Measurements from ENCODE around the gene DHX29.
"Not testable (repeated sequence)": the region's sequence is repeated elsewhere in the genome, so short reads cannot be mapped to it uniquely, and the experiment has no call there.

Gene DHX29, protein sequence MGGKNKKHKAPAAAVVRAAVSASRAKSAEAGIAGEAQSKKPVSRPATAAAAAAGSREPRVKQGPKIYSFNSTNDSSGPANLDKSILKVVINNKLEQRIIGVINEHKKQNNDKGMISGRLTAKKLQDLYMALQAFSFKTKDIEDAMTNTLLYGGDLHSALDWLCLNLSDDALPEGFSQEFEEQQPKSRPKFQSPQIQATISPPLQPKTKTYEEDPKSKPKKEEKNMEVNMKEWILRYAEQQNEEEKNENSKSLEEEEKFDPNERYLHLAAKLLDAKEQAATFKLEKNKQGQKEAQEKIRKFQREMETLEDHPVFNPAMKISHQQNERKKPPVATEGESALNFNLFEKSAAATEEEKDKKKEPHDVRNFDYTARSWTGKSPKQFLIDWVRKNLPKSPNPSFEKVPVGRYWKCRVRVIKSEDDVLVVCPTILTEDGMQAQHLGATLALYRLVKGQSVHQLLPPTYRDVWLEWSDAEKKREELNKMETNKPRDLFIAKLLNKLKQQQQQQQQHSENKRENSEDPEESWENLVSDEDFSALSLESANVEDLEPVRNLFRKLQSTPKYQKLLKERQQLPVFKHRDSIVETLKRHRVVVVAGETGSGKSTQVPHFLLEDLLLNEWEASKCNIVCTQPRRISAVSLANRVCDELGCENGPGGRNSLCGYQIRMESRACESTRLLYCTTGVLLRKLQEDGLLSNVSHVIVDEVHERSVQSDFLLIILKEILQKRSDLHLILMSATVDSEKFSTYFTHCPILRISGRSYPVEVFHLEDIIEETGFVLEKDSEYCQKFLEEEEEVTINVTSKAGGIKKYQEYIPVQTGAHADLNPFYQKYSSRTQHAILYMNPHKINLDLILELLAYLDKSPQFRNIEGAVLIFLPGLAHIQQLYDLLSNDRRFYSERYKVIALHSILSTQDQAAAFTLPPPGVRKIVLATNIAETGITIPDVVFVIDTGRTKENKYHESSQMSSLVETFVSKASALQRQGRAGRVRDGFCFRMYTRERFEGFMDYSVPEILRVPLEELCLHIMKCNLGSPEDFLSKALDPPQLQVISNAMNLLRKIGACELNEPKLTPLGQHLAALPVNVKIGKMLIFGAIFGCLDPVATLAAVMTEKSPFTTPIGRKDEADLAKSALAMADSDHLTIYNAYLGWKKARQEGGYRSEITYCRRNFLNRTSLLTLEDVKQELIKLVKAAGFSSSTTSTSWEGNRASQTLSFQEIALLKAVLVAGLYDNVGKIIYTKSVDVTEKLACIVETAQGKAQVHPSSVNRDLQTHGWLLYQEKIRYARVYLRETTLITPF (N-terminal part only)

DNA sequence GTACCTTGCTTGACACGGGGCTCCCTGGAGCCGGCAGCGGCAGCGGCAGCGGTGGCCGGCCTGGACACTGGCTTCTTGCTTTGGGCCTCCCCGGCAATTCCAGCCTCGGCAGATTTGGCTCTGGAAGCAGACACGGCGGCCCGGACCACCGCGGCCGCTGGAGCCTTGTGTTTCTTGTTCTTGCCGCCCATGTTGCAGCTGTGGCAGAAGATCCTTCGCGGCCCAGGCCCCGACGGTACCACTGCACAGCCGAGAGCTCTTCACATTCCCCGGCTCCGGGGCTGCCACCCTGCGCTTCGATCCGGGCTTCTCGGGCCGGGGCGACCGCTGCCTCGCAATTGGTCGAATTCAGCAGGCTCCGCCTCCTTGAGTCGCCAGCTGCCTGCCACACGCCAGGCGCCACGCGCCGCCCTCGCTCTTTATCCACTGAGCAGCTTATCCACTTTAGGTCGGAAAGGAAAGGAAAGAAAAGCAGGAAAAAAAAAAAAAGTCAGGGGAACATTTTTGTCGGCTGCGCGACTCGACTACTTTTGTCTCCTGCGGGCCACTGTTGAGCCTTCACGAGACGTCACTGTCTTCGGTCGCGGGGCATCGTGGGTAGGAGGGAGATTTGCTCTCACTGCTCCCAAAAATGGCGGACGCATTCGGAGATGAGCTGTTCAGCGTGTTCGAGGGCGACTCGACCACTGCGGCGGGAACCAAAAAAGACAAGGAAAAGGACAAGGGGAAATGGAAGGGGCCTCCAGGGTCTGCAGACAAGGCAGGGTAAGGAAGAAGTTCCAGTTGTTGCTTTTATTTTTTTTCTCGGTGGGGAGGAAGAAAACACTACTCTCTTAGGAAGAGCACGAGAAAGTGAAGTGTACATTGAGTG is at the start of gene DHX29, which contains the start of gene MTREX:
Gene DHX29 (minus strand): TSS at position 312 of the 871 bp plus-strand sequence. CDS start 121 bp downstream, at position 191.
Gene MTREX (plus strand): TSS at position 607 of the 871 bp plus-strand sequence. CDS start 25 bp downstream, at position 632.
- peak; percentile 95 for DNase-seq (ENCODE audit: low spot score)

DNA sequence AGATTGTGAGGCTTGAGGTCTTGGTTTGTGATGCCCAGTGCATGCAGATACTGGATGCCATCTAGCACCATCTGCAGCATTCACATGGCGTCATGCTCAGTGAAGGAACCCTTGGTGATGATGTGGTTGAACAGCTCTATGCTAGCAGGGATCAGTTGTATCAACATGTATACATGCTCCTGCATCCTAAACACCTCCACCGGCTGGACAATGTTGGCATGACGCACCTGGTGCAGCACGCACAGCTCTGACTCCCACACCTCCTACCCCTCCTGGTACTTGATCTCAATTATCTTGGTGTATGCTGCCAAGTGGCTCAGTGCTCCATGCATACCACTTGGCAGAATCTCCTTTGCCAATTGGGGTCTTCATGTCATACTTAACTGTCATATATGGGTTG is 49.4 kb upstream of the DHX29 start:
- no peak for DNase-seq (ENCODE audit: low spot score)

DNA sequence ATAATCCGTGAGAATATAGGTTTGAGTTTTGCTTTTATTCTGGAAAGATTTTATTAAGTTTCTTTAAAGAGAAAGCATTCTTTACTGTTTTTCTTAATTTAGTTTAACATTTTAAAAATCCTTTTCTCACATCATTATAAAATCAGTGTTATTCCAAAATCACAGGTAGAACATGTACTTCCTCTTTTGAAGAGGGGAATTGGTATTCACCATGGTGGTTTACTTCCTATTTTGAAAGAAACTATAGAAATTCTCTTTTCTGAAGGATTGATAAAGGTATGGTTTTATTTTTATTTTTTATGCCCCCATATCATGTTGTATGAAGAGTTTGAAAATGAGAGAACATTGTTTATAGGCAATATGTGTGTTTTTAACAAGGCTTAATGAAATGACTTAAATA is 43.3 kb upstream of the DHX29 start:
- no peak for DNase-seq (ENCODE audit: low spot score)

DNA sequence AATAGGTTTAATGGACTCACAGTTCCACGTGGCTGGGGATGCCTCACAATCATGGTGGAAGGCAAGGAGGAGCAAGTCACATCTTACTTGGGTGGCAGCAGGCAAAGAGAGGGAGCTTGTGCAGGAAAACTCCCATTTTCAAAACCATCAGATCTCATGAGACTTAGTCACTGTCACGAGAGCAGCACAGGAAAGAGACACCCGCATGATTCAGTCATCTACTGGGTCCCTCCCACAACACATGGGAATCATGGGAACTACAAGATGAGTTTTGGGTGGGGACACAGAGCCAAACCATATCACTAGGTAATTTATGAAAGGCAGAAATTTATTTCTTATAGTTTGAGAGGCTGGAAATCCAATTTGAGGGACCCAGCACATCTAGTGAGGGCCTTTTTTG is 40.3 kb upstream of the DHX29 start:
- DNase-seq (ENCODE audit: low spot score), result no peak

DNA sequence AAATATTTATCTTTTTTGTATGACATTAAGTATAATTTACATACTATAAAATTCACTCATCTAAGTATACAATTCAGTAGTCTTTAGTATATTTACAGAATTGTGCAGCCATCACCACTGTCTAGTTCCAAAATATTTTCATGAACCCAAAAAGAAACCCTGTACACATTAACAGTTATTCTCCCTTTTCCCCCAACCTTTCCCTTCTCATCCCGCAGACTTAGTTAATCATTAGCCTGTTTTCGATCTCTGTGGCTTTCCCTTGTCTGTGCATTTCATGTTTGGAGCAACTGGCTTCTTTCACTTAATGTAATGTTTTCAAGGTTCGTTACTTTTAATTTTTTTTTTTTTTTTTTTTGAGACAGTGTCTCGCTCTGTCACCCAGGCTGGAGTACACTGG is 37.8 kb upstream of the DHX29 start:
- DNase-seq (ENCODE audit: low spot score), result no peak

DNA sequence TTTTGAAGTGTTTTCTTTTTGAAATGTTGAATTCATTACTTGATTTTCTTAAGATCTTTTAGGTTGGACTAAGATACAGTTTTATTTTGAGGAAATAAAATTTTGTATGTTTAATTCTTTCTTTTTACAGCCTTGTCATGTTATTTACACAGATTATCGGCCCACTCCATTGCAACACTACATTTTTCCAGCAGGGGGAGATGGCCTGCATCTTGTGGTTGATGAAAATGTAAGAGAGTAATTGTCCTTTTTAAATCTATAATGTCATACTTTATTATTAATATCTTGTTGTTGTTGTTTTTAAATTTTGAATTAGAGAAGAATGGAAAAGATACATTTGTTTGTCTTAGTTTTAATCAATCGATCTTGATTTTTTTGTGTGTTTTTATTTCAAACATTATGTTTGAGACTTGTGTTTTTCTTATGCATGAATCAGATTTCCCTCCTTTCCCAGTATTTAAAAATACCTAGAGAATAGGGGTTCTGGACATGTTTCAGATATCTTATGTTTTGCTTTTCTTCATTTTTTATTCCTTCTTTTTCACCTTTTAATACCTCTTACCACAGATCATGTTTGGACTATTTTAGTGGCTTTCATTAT is 37.0 kb upstream of the DHX29 start:
- DNase-seq (ENCODE audit: low spot score), result peak; percentile 46

DNA sequence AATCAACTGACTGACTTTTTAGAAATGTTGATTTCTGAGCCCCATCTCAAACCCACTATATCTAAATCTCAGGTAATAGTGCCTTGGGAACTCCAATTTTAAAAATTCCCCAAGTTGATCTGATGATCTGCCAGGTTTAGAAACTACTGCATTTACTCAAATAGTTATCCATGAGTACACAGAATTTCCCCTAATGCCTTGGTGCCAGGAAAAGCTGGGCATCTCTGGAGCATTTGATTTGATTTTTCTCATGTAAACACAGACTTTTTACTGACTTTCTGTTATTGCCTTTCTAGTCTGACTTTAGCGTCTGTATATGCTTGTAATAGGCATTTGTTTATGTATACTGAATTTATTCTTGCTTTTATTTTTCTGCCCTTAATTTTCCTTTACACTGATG is 36.1 kb upstream of the DHX29 start:
- no peak for DNase-seq (ENCODE audit: low spot score)

DNA sequence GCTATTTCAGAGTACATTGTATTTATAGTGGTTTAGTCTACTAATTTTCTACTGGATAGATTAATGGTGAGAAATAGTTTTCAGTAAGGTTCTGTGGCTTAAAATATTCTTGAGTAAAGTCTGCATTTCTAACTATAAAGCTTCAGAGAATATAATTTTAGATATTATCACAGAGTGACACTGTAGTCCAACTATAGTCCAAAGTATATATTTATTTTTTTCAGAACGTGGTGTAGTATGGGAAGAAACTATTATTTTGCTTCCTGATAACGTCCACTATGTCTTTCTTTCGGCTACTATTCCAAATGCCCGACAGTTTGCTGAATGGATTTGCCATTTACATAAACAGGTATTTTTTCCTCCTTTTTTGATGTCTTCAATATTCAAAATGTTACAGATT is 35.6 kb upstream of the DHX29 start:
- DNase-seq (ENCODE audit: low spot score), result no peak

DNA sequence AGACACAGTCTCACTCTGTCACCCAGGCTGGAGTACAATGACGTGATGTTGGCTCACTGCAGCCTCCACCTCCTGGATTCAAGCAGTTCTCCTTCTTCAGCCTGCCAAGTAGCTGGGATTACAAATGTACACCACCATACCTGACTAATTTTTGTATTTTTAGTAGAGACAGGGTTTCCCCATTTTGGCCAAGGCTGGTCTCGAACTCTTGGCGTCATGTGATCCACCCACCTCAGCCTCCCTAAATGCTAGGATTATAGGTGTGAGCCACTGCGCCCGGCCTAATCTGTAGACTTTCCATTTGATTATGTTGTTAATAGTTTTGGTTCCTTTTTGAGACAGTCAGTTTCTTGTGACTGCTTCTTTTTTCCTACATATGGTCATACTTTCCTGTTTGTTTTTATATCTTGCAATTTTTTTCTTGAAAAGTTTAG is 31.3 kb upstream of the DHX29 start:
- no peak for DNase-seq (ENCODE audit: low spot score)

DNA sequence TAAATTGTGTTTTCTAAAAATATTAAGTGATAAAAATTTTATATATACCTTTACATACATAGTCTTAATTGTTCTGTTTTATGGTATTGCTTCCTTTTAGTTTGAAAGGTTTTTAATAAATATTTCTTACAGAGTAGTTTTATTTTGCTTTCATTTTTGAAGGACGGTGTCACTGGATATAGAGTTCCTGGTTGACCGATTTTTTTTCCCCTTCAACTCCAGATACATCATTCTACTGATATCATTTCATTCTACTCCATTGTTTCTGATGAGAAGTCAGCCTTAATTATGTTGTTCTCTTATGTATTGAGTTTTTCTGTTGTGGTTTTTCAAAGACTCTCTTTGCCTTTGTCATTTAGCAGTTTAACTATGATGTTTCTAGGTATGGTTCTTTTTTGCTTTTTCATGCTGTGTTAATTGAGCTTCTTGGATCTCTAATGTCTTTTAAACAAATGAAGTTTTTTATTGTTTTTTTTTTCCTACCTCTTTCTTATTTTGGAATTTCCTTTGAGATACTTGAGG is 30.7 kb upstream of the DHX29 start:
- no peak for DNase-seq (ENCODE audit: low spot score)

DNA sequence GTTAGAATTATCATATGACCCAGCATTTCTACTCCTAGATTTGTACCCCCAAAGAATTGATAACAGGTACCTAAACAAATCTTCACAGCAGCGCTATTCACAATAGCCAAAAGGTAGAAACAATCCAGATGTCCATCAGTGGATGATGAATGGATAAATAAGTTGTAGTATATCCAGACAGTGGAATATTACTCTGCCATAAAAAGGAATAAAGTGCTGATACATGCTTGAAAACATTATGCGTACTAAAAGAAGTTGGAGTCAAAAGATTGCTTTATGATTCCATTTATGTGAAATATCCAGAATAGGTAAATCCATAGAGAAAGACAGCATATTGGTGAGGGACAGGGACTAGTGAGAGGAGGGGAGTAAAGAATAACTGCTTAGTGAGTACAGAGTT is 26.3 kb upstream of the DHX29 start:
- no peak for DNase-seq (ENCODE audit: low spot score)

DNA sequence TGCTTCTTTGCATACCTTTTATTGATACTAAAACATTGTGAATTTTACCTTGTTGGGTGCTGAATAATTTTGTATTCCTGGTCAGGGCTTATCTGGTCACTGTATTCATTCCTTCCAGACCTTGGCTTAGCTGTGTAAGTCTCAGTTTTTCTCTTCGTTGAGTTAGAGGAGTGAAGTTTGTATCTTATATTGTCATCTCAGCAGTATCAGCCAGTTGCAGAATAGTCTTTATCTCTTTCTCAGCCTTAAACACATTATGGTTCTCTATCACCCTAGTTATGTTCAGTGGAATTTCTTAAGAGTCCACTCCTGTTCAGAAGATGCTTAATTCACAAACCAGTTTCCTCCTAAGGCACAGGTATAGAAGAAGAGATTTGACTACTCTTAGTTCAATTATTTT is 25.5 kb upstream of the DHX29 start:
- no peak for DNase-seq (ENCODE audit: low spot score)

DNA sequence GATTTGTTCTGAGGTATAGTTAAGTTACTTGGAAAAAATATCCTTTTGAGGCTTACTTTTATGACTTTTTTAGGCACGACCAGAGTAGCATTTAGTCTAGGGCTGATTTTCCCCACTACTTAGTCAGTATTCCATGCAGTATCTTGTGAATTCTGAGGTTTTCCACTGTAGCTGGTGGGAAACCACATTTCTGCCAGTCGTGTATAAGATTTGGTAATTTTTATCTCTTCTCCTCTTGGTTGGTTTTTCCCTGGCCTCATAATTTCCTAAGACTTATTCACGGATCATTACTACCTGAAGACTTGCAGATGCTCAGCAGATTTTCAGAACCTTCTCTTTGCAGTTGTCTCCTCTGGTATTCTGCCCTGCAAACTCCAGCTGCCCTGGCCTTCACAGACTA is 23.8 kb upstream of the DHX29 start:
- DNase-seq (ENCODE audit: low spot score), result no peak

DNA sequence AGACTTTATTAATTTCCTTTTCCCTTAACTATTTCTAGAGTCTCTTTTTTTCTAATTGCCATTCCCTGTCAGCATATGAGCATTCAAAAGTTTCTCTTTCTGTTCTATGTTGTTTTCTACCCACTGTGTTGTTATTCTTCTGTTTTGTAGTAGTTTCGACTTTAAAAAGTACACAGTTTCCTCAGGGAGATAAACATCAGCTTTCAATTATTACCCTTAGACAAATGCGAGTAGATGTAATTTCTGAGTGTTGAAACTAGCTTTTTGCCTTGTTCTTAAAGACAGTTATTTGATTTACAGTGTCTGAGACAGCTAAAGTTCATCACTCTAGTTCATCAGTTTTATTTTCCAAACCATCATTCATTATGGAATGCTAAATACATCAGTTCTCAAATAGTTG is 19.8 kb upstream of the DHX29 start:
- DNase-seq (ENCODE audit: low spot score), result no peak

DNA sequence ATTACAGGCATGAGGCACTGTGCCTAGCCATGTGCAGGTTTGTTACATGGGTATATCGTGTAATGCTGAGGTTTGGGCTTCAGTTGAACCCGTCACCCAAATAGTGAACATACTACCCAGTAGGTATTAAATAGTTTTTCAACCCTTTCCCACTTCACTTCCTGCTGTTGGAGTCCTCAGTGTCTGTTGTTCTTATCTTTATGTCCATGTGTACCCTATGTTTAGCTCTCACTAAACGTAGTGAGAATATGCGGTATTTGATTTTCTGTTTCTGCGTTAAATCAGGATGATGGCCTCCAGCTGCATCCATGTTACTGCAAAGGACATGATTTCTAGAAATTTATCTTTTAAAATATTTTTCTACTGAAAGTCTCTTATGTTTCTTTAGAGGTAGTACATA is 18.1 kb upstream of the DHX29 start:
- no peak for DNase-seq (ENCODE audit: low spot score)

DNA sequence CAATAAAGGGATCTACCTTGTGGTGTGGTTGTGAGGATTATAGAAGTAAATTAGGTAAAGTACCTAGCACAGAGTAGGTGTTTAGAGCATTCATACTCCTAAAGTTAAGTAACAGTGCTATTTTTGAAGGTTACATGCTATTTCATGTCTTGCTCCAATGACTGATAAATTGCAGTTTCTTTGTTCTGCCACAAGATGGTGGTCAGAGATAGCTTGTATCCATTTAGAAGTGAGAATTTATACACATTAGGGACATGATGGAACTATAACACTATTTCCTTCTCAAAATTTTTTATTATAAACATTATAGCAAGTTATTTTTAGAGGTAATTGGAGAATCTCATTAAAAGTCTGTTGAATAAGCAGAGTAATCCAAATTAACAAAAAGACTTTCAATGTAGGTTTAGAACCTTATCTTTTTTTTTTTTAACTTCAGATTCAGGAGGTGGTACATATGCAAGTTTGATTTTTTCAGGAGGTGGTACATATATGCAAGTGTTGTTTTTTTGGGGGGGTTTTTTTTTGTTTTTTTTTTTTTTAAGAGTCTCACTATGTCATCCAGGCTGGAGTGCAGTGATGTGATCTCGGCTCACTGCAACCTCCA is 17.4 kb upstream of the DHX29 start:
- peak; percentile 51 for DNase-seq (ENCODE audit: low spot score)

DNA sequence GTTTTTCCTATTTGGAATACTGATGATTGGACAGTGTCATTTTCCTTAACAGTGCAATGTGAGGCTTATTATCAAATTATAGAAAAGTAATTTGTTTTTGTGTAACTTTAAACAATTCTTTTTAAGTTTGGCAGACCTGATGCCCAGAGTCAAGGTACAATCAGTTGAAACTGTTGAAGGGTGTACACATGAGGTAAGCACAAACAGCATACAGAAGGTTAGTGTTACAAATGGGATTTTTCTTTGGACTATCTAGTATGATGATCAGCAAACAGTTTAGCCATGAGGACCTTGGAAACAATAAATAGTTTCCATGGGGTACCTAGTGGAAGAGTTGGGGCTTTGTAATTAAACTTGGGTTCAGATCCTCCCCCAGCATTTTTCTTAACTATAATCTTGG is 16.5 kb upstream of the DHX29 start:
- DNase-seq (ENCODE audit: low spot score), result no peak

DNA sequence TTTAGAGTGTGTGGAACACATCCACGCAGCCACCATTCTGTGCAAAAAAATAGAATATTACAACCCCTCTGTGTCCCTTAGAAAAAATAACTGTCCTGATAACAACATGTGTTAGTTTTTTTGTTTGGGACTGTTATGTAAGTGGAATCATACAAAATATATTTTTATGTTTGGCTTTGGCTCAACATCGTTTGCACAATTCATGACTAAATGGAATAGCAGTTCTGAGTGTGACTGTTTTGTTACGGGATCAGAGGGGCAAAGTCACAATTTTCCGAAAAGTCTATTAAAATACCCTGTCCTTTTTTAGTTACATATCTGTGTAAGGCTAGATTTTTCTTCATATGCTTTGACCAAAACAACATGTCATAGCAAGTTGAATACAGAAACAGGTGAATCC is 13.1 kb upstream of the DHX29 start:
- DNase-seq (ENCODE audit: low spot score), result no peak

DNA sequence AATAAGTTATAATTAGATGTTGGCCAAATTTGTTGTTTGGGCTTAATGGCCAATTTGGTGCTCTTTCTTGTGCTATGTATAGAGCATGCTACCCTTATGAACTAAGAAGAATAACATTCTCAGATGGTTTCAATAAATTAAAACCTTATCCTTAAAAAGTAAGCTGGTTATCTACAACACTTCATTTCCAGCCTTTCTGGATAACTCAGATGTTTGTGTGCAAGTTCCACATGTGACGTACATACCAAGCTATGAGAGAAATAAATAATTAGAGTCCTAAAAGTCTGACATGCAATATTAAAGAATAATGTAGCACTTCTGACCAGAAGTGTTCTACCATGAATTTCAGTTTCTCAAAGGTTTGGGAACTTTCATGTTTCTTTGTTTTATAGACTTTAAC is 12.0 kb upstream of the DHX29 start:
- DNase-seq (ENCODE audit: low spot score), result no peak

DNA sequence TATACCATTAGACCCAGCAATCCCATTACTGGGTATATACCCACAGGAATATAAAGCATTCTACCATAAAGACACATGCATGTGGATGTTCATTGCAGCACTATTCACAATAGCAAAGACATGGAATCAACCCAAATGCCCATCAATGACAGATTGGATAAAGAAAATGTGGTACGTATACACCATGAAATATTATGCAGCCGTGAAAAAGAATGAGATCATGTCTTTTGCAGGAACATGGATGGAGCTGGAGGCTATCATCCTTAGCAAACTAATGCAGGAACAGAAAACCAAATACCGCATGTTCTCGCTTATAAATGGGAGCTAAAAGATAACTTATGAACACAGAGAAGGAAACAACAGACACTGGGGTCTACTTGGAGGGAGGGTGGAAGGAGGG is 10.7 kb upstream of the DHX29 start:
- DNase-seq (ENCODE audit: low spot score), result not testable (repeated sequence)

Data from LoVo (cell line).